Measurements from ENCODE around the gene SPSB1.

Gene SPSB1

GRCh38 chr1:9279172-9279840 lies 13.4 kb upstream of the SPSB1 start:
- ATAC-seq, result no peak
- no peak for TF ChIP-seq GLIS3 (CRISPR knock-in tag; IDR thresholded peaks at IDR 0.05)
- no peak for TF ChIP-seq ZNF565 (CRISPR knock-in tag; conservative IDR thresholded peaks at IDR 0.05; ENCODE audit: low read depth)
- TF ChIP-seq ZFP30 (CRISPR knock-in tag; IDR thresholded peaks at IDR 0.05), result no peak
- no peak for TF ChIP-seq OSR1 (CRISPR knock-in tag; IDR thresholded peaks at IDR 0.05)
- no peak for TF ChIP-seq TSHZ2 (CRISPR knock-in tag; IDR thresholded peaks at IDR 0.05)
- TF ChIP-seq ZC3H10 (CRISPR knock-in tag; IDR thresholded peaks at IDR 0.05), result no peak
- no peak for TF ChIP-seq PPARA (CRISPR knock-in tag; IDR thresholded peaks at IDR 0.05; ENCODE audit: borderline replicate concordance)
- no peak for TF ChIP-seq SNAI2 (CRISPR knock-in tag; IDR thresholded peaks at IDR 0.05)

GRCh38 chr1:9280015-9280860 lies 12.5 kb upstream of the SPSB1 start:
- TF ChIP-seq TOX (CRISPR knock-in tag; IDR thresholded peaks at IDR 0.05; ENCODE audit: borderline replicate concordance) (no peak), ZFP30 (CRISPR knock-in tag; IDR thresholded peaks at IDR 0.05) (no peak), CSDC2 (CRISPR knock-in tag; IDR thresholded peaks at IDR 0.05) (no peak), ZNF565 (CRISPR knock-in tag; conservative IDR thresholded peaks at IDR 0.05; ENCODE audit: low read depth) (no peak)
- peak; percentile 82 for ATAC-seq

- no peak for ATAC-seq
Measured at GRCh38 chr1:9281071-9281827, 11.4 kb upstream of the SPSB1 start.

More at GRCh38 chr1:9281071-9281827, 11.4 kb upstream of the SPSB1 start:
- TF ChIP-seq PATZ1 (CRISPR knock-in tag; IDR thresholded peaks at IDR 0.05; ENCODE audit: borderline replicate concordance) (no peak), ZNF70 (CRISPR knock-in tag; IDR thresholded peaks at IDR 0.05) (no peak), CREB5 (CRISPR knock-in tag; IDR thresholded peaks at IDR 0.05; ENCODE audit: low read depth) (no peak), PPARA (CRISPR knock-in tag; IDR thresholded peaks at IDR 0.05; ENCODE audit: borderline replicate concordance) (no peak), ZNF565 (CRISPR knock-in tag; conservative IDR thresholded peaks at IDR 0.05; ENCODE audit: low read depth) (no peak), ESRRG (CRISPR knock-in tag; IDR thresholded peaks at IDR 0.05) (no peak), CSRNP3 (CRISPR knock-in tag; IDR thresholded peaks at IDR 0.05) (no peak), POU6F1 (CRISPR knock-in tag; IDR thresholded peaks at IDR 0.05; ENCODE audit: borderline replicate concordance, low read depth) (no peak), TOX (CRISPR knock-in tag; IDR thresholded peaks at IDR 0.05; ENCODE audit: borderline replicate concordance) (no peak), ZFP30 (CRISPR knock-in tag; IDR thresholded peaks at IDR 0.05) (no peak), TSHZ2 (CRISPR knock-in tag; IDR thresholded peaks at IDR 0.05) (no peak), BACH2 (CRISPR knock-in tag; IDR thresholded peaks at IDR 0.05; ENCODE audit: borderline replicate concordance) (no peak), ISL1 (CRISPR knock-in tag; IDR thresholded peaks at IDR 0.05) (no peak), TCF4 (CRISPR knock-in tag; IDR thresholded peaks at IDR 0.05; ENCODE audit: borderline replicate concordance) (no peak), RARB (CRISPR knock-in tag; IDR thresholded peaks at IDR 0.05) (no peak), CSDC2 (CRISPR knock-in tag; IDR thresholded peaks at IDR 0.05) (no peak), ZC3H10 (CRISPR knock-in tag; IDR thresholded peaks at IDR 0.05) (no peak), GLIS3 (CRISPR knock-in tag; IDR thresholded peaks at IDR 0.05) (no peak)
